Stimulated activated CD8-positive, alpha-beta memory T cell treated with anti-CD3 and anti-CD28 coated beads, Interleukin-7, amount 100 ng/mL, for 24 hours (primary cell): ENCODE results near the gene NHP2.

Experiments used
- DNase-seq: peaks from one replicate; pipeline ENCODE4 v3.0.0-alpha.2; 2020; ENCODE audit warnings: low read depth

Gene NHP2

DNA sequence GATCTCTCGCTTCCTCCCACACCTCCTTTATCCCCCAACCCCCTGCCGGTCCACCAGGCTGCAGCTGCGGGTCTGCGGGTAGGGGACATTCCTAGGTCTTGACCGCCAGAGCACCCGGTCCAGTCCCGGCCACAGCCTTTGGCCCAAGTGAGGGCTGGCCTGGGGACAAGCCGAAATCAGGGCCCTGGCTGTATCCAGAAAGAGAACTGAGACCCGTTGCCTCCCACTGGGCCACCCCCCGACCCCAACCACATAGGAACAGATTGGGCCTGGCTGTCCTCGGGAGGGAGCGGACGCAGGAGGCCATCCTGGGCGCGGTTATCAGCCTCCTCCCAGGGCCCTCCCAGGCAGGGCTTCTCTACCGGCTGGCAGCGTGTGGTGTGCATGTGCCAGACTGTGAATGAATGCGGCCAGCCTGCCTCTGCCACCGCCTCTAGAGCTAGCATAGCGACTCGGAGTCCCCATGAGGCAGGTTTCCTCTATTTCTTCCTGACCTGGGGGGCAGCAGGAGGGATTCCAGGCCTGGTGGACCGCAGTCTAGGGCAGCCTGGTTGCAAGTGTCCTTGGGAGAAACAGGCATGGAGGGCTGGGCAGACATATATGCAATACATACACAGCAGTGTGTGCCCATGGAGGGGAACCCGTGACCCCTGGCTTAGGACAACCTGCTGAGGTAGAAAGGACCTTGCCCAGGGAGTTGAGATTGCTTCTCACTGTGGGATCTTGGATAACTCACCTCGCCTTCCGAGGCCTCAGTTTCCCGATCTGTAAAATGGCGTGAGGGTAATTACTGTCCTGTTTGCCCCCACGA lies 39.2 kb downstream of the NHP2 start:
- DNase-seq: no peak

- DNase-seq: no peak
These were observed 39.8 kb downstream of the NHP2 start for GRCh38 chr5:178113841-178114324.

- DNase-seq: peak; percentile 71
These were observed 40.4 kb downstream of the NHP2 start, which contains the start of gene N4BP3 for GRCh38 chr5:178113141-178113787. Gene N4BP3 (plus strand): TSS chr5:178113532. CDS start chr5:178119584, 6,052 bp downstream.

DNA sequence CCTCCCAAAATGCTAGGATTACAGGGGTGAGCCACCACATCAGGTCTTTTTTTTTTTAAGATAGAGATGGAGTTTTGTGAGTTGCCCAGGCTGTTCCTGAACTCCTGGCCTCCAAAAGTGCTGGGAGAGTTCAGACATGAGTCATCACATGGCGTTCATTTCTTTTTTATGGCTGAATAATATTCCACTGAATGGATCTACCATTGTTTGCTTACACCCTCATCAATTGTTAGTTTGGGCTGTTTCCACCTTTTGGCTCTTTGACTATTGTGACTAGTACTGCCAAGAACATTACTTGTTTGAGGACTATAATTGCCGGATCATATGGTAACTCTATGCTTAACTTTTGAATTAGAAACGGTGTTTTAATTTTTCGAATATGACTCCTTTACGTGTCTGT lies 41.1 kb downstream of the NHP2 start:
- DNase-seq: no peak

- no peak for DNase-seq
These were observed 41.8 kb downstream of the NHP2 start for GRCh38 chr5:178111925-178112324.

DNA sequence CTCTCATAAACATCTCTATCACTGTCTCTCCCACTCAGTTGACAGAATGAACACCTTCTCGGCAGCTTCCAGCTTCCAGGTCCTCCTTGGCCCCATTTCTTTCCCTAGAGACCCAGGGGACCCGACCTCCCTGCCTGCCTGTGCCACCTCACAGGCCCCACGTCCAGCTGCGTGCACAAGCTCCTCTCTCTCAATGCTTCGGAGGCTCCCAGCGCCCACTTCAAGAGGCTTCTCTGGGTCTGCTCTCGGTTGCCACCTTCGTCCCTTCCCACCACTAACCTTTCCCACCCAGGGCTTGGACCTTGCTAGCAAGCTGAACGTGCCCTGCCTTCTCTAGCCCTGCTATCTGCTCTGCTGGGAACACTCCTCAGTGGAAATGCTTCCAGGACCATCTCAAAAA lies 43.2 kb downstream of the NHP2 start:
- DNase-seq: no peak

- DNase-seq: no peak
These were observed 44.7 kb downstream of the NHP2 start for GRCh38 chr5:178108966-178109365.

GRCh38 chr5:178108446-178108845 lies 45.2 kb downstream of the NHP2 start:
- no peak for DNase-seq

- DNase-seq: no peak
These were observed 45.9 kb downstream of the NHP2 start for GRCh38 chr5:178107756-178108310.

DNA sequence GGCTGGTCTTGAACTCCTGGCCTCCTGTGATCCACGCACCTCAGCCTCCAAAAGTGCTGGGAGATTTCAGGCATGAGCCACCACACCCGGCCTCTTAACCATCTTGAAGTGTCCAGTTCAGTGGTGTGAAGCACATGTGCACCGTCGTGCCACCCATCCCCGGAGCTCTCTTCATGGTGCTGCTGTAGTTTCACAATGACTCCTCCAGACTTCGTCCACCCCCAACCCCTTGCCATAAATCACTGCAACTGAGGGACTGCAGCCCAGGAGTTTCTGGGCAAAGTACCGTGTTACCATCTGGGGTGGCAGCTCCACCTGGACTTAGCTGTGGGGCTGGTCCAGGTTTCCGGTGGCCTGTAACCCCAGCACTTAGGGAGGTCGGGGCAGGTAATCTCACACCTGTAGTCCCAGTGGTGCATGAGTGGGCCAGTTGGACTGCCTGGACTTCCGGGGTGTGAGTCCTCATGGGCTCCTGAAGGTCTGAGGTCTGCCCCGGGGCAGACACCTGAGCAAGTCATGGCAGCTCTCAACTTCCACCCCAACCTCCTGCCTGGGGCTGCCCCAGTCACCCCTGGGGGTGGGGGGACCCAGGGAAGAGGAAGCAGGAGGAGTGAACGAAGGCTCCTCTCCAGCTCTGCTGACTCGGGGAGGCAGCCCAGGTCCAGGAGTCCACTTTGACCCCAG lies 47.0 kb downstream of the NHP2 start:
- no peak for DNase-seq

DNA sequence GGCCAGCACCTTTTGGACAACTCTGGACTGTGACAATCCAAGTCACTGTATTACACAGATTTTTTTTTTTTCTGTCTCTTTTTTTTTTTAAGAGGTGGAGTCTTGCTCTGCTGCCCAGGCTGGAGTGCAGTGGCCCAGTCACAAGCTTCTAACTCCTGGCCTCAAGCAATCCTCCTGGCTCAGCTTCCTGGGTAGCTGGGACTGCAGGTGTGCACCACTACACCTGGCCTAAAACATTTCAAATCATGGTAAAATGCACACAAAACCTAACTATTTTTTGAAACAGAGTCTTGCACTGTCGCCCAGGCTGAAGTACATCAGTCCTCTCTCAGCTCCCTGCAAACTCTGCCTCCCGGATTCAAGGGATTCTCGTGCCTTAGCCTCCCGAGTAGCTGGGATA lies 47.6 kb downstream of the NHP2 start:
- DNase-seq: no peak

DNA sequence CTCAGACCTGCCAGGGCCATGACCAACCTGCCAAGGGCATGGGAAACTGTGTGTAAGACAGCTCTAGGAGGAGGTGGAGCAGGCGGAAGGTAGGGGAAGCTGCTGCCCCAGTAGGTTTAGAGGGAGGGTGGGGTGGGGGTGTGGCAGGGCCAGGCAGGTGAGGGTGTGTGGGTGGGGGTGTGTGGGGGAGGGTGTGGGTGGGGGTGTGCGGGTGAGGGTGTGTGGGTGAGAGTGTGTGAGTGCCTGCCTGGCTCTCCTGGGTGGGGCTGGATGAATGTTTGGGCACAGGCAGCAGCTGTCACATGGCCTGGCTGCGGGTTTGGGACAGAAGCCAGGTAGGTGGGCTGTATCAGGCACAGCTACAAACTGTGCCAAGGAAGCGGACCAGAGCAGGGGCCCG lies 49.2 kb downstream of the NHP2 start:
- DNase-seq: no peak

GRCh38 chr5:178103612-178104011 lies 50.1 kb downstream of the NHP2 start:
- DNase-seq: no peak
